ENCODE data around the gene KCTD5.

Gene KCTD5

GRCh38 chr16:2737895-2738418, 55.6 kb downstream of the KCTD5 start (continued):
- no peak for TF ChIP-seq ZNF48 (tag by site-specific recombination; IDR thresholded peaks at IDR 0.05)

- CTCF ChIA-PET = no interaction called here
- POLR2A ChIA-PET = no interaction called here
- peak; percentile 92 for TF ChIP-seq ZIC2 (tag by site-specific recombination; IDR thresholded peaks at IDR 0.05)
- no peak for TF ChIP-seq ZNF792 (tag by site-specific recombination; IDR thresholded peaks at IDR 0.05)
These were observed 56.3 kb downstream of the KCTD5 start for GRCh38 chr16:2738615-2739014.

GRCh38 chr16:2739625-2740430, 57.5 kb downstream of the KCTD5 start:
- ChIA-PET CTCF (interaction anchor here (0.6 kb wide), 2 partner anchors 173 to 195 kb away, joined by 3 read pairs; no protein-coding TSS in a partner anchor), POLR2A (interaction anchor here (2.0 kb wide), 1 partner anchor 15 kb away, joined by 4 read pairs; no protein-coding TSS in a partner anchor)
- Histone ChIP-seq H3K4me1 (ENCODE audit: control insufficient read depth, insufficient read depth, low read length) (no peaks in the 10 kb centered on the region), H3K4me3 (ENCODE audit: low read depth, low read length) (no peak overlapping the region), H3K36me3 (ENCODE audit: control insufficient read depth in 2 of 2, insufficient read depth in 1 of 2, low read length in 2 of 2) (no peaks in the 10 kb centered on the region), H3K9me3 (ENCODE audit: control insufficient read depth, insufficient read depth, low read depth, low read length) (no peaks in the 10 kb centered on the region), H3K27ac (ENCODE audit: extremely low read depth, low read depth, low read length) (no peak overlapping the region; the same call in 1 of the 2 replicates)
- peak; percentile 56 for TF ChIP-seq ZNF335 (tag by site-specific recombination; conservative IDR thresholded peaks at IDR 0.05)
- TF ChIP-seq ZNF473 (tag by site-specific recombination; IDR thresholded peaks at IDR 0.05) = no peak
- TF ChIP-seq ZNF549 (tag by site-specific recombination; IDR thresholded peaks at IDR 0.05) = no peak
- peak; percentile 53 for TF ChIP-seq GLIS1 (tag by site-specific recombination; IDR thresholded peaks at IDR 0.05)
- TF ChIP-seq REPIN1 (tag by site-specific recombination; IDR thresholded peaks at IDR 0.05; ENCODE audit: low read depth) = no peak
- 0 out of 2 replicates have a peak, but pooled peaks have one; percentile 20 for TF ChIP-seq ZIC2 (tag by site-specific recombination; IDR thresholded peaks at IDR 0.05)

More at GRCh38 chr16:2738615-2739014, 56.3 kb downstream of the KCTD5 start:
- Histone ChIP-seq H3K36me3 (ENCODE audit: control insufficient read depth in 2 of 2, insufficient read depth in 1 of 2, low read length in 2 of 2) (no peaks in the 10 kb centered on the region), H3K27ac (ENCODE audit: extremely low read depth, low read depth, low read length) (no peak overlapping the region), H3K4me3 (ENCODE audit: low read depth, low read length) (no peak overlapping the region), H3K4me1 (ENCODE audit: control insufficient read depth, insufficient read depth, low read length) (no peaks in the 10 kb centered on the region), H3K9me3 (ENCODE audit: control insufficient read depth, insufficient read depth, low read depth, low read length) (no peaks in the 10 kb centered on the region)

GRCh38 chr16:2740476-2740875, 58.2 kb downstream of the KCTD5 start:
- ChIA-PET CTCF (interaction anchor here (0.6 to 0.7 kb wide), 2 partner anchors 82 to 172 kb away, joined by 3 read pairs; no protein-coding TSS in a partner anchor), POLR2A (interaction anchor here (2.0 kb wide), 1 partner anchor 16 kb away, joined by 4 read pairs; no protein-coding TSS in a partner anchor)
- Histone ChIP-seq H3K4me3 (ENCODE audit: low read depth, low read length) (no peak overlapping the region), H3K36me3 (ENCODE audit: control insufficient read depth in 2 of 2, insufficient read depth in 1 of 2, low read length in 2 of 2) (no peaks in the 10 kb centered on the region), H3K9me3 (ENCODE audit: control insufficient read depth, insufficient read depth, low read depth, low read length) (no peaks in the 10 kb centered on the region), H3K4me1 (ENCODE audit: control insufficient read depth, insufficient read depth, low read length) (no peaks in the 10 kb centered on the region), H3K27ac (ENCODE audit: extremely low read depth, low read depth, low read length) (no peak overlapping the region)
- TF ChIP-seq ZNF423 (tag by site-specific recombination; IDR thresholded peaks at IDR 0.05) (no peak), PRDM4 (tag by site-specific recombination; IDR thresholded peaks at IDR 0.05) (no peak), ZSCAN30 (tag by site-specific recombination; IDR thresholded peaks at IDR 0.05) (no peak), HOXA7 (CRISPR knock-in tag; IDR thresholded peaks at IDR 0.05; ENCODE audit: borderline replicate concordance) (no peak), SP2 (tag by site-specific recombination; IDR thresholded peaks at IDR 0.05) (no peak), ZNF121 (tag by site-specific recombination; IDR thresholded peaks at IDR 0.05) (no peak), ZNF426 (tag by site-specific recombination; IDR thresholded peaks at IDR 0.05) (no peak), ZNF658 (tag by site-specific recombination; IDR thresholded peaks at IDR 0.05) (no peak)
